HG03139 (cell line): ENCODE results near the gene NMD3.
"Not testable (repeated sequence)": the region's sequence is repeated elsewhere in the genome, so short reads cannot be mapped to it uniquely, and the experiment has no call there.

Source experiments
- ATAC-seq: cut with Tn5 transposase; IDR thresholded peaks from one replicate; pipeline ENCODE4 v1.9.1; 2021; ENCODE audit not compliant: unreplicated experiment

NMD3 gene

DNA sequence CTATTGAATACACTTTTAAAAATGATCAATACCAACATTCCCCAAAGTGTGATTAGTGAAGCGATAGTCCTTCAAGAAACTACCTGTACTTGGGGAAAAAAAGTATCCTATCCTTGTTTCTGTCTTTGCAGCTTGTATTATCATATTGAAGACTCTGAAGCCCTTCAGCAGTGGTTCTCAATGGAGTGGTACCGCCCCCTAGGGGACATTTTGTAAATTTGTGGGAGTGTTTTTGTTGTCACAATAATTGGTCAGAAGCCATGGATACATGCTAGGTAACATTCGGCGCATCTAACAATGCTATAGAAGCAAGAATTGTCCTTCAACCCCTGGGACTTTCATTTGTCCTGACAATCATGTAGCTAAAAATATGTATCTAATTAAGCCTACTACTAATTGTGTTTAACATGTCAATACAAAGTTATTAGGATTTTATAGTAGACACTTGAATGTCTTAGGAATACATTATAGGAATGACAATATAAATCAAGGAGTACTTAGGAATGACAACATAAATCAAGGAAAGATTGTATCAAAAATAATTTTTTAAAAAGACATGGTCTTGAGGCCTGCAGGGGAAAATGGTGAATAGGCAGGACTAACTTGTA, 53.7 kb downstream of the NMD3 start:
- no peak for ATAC-seq

DNA sequence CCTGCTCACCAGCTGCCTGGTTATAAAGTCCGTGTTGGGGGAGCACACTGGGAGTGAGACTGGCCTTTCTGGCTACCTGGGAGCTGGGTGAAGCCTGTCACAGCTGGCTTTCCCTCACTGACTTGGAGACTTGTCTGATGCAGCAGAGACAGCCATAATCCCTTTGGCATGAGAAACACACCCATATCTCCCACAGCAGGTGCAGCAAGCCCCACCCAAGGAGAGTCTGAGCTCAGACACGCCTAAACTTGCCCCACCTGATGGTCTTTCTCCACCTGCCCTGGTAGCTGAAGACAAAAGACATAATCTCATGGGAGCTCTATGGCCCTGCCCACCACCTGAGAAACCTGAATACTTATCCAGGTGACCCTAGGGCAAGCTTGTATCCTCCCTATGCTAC, 54.8 kb downstream of the NMD3 start:
- no peak for ATAC-seq

DNA sequence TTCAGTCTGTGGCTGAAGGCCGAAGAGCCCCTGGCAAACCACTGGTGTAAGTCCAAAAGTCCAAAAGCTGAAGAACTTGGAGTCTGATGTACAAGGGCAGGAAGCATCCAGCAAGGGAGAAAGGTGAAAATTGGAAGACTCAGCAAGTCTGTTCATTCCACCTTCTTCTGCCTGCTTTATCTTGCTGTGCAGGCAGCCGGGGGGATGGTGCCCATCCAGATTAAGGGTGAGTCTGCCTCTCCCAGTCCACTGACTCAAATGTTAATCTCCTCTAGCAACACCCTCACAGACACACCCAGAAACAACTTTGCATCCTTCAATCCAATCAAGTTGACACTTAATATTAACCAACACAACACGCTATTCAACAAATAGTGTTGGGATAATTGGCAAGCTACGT, 61.3 kb downstream of the NMD3 start:
- not testable (repeated sequence) for ATAC-seq

DNA sequence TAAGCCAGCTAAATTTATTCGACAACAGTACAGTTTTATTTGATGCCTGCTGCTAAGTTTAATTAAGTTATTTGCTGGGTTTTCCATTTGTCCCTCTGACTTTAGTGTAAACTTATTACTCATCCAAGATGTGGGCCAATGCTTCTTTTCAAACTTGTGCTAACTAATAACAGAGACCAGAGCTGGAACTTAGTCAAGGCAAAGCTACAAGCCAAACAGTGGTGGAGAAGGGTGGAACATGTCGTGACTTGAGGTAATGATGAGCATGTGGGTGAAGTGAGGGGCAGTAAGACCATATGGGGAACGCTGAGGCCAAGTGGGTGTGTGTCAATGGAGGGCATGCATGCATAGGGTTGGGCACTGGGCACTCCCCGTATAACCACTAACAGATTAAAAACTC, 63.9 kb downstream of the NMD3 start:
- no peak for ATAC-seq

DNA sequence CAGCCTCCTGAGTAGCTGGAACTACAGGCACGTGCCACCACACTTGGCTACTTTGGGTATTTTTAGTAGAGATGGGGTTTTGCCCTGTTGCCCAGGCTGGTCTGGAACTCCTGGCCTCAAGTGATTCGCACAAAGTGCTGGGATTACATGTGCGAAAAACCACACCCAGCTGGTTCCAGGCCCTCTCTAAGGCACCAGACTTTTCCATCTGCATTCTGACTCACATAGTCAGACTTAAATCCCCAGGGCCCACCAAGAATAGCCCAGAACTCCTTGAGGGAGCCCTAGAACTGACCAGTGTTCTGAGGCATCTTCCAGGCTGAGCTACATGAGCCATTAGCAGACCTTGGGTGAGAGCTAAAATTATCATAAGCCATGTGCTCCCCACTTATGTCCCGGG, 68.1 kb downstream of the NMD3 start:
- ATAC-seq = no peak

DNA sequence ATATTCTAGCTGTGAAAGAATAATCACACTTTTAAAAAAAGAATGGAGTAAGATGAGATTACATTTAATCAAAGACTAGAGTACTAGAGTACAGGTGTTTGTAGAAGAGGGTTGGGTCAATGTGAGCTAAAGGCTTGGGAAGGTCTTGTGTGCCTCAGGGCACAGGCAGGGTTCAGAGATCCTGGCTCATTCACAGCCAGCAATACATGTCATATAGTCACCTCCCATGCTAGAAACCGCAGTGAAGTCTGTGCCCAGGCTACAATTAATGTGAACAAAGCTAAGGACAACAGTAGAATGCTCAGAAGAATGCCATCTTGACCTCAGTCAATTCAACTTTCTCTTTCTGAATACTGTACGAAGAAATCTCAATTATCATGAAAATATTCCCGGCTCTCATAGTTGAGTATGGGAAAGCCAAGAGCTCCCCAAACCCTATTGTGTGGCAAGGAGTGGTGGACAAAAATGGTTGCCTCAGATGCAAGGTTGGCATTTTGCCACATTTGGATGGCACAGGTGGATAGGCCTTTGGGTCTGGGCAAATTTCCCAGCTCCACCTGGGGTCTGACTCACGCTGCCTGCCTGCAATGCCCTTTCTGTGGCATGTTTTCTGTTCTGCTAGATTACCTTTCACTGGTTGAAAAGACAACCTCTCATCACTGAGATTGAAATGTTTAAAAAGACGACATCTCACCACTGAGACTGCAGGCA, 70.2 kb downstream of the NMD3 start:
- ATAC-seq = no peak

DNA sequence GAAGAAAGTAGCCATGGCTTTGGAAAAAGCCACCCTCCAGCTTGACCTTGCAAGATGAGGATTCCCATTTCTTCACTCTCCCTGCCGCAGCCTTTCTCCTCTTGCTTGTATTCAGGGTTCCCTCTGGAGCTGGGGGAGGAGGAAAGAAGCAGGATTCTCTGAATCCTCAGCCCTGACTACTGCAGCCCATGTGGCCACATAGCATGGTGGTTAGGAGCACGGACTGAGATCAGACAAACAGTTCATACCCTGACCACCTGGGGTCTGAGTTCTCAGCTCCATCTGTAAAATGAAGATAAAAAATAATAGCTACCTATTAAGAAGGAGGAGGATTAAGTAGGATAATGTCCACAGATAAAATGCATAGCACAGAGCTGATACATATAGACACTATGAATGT, 72.3 kb downstream of the NMD3 start:
- no peak for ATAC-seq

DNA sequence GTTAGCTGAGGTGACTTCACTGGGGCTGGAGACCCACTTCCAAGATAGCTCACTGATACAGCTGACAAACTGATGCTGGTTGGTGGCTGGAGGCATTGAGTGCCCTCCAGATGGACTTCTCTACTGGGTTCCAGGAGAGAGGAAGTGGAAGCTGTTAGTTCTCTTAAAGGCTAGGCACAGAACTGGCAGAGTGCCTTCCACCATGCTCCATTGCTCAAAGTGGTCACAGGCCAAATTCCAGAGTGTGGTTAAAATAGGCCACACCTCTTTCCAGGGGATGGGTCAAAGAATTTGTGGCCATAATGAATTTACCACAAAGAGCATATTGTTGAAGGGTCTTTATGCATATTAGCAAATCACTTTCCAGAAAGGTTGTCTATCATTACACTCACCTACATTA, 74.2 kb downstream of the NMD3 start:
- ATAC-seq = no peak

DNA sequence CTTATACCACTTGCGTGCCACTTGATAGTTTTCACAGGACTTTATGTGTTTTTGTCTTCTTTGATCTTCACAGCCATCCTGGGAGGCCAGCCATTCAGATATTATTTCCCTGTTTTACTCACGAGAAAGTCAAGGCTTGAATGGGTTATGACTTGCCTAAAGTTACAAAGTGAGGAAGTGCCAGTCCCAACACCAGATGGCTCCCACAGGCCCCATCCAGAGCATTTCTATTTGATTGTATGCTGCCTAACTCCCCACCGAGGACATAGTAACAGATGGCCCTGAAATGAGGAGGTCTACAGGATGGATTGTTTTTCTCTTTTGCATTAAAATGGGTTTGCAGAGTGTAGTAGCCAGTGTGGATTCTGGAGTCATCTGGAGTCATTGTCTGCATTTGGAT, 75.7 kb downstream of the NMD3 start:
- ATAC-seq = no peak
